ENCODE data around the gene RBM12. TPM values are rescaled to one million over a fixed set of nuclear protein-coding genes. Genes with fewer than 3 reads are reported as not detected.

The RBM12 gene
- total RNA-seq, 1 donor from 2014 or later: 59.0 TPM

DNA sequence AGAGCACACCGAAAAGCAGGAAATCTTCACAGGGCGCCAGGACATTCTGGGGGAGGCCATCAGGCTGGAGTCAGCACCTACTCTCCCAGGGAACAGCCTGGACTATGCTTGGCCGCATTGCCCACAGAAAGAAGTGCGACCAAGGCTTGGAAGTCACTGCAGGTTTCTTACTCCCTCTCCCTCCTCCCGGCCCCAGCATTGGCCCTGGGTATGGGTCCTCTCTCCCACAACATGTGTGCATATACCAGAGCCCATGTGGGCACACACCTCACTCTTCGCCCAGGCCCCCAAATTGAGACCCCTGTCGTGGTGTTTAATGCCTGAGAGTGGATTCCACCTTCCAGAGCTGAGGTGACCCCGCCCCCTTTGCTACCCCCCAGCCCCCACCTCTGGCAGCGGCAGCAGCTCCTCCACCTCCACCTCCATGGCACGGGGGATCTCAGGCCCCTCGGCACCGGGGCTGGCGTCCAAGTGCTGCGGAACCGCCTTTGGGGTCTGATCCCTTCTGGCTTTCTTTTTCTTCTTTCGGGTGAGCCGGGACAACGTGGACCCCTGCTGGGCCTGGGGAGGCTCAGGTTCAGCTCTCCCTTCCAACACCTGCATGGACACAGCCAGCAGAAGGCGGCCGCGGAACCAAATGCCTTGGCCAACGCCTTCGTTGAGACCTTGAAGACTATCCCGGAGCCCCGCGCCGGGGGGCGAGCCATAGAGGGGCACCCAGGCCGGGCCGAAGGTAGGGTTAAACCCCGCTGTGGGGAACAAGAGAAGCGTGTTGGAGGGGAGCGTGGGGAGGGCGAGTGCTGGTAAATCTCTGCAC, 64.3 kb downstream of the RBM12 start:
- no peak for DNase-seq (ENCODE audit: low read depth)

DNA sequence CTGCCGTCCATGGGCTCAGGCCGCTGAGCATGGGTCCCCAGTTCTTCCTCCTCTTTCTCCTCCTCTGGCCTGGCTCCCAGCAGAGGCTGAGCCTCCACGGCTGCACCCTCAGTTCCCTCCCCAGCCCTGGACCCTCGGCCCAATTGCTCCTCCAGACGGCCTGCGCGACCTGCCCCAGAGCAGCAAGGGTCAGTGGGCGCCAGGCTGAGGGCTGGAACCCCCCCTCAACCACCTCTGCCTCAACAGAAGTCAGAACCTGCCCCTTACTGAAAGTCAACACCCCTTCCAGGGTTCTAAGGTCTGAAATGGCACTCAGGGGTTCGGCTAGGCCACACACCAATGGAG, 65.0 kb downstream of the RBM12 start:
- DNase-seq (ENCODE audit: low read depth): no peak

Other genes starting within 250 kb of the RBM12 start
- 16.0 and 18.2 TPM in 2 replicates for gene GDF5, start 226.7 kb downstream of the RBM12 start, total RNA-seq
- 22.7 and 66.0 TPM in 2 replicates for gene CEP250, start 209.3 kb downstream of the RBM12 start, total RNA-seq
- not detected in 2 replicates for gene C20orf173, start 135.2 kb downstream of the RBM12 start, total RNA-seq
- 477 and 539 TPM in 2 replicates for gene ERGIC3, start 122.8 kb downstream of the RBM12 start, total RNA-seq
- 13.8 and 37.0 TPM in 2 replicates for gene SPAG4, start 49.1 kb downstream of the RBM12 start, total RNA-seq
- 73.1 and 119 TPM in 2 replicates for gene CPNE1, start within 50 bp of the RBM12 start, total RNA-seq
- gene NFS1, start 34.5 kb upstream of the RBM12 start, total RNA-seq: 37.7 and 53.9 TPM in 2 replicates
- gene ROMO1, start 34.5 kb upstream of the RBM12 start, total RNA-seq: 86.9 and 420 TPM in 2 replicates
- 182 and 322 TPM in 2 replicates for gene RBM39, start 77.4 kb upstream of the RBM12 start, total RNA-seq
- 20.0 and 58.4 TPM in 2 replicates for gene PHF20, start 107.1 kb upstream of the RBM12 start, total RNA-seq